ENCODE results near the gene SEMA5A.

DNA sequence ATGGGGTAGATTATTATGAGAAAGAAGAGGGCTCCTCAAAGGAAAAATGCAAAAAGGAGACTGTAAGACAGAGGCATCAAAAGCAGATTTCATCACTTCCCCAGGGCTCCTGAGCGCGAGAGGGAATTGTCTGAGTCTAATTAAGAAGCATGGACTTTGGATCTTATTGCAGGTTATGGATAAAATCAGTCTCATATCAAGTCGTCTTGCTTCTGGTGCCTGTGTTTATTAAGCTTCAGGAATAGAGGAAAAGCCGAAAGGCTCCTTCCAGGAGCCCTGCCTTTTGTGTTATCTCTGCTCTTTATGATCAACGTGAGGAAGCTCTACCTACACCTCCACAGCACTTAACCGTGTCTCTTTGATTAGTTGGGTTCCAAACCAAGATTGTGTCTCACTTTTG, 25.0 kb upstream of the SEMA5A start:
- TF ChIP-seq, protein P1, sequence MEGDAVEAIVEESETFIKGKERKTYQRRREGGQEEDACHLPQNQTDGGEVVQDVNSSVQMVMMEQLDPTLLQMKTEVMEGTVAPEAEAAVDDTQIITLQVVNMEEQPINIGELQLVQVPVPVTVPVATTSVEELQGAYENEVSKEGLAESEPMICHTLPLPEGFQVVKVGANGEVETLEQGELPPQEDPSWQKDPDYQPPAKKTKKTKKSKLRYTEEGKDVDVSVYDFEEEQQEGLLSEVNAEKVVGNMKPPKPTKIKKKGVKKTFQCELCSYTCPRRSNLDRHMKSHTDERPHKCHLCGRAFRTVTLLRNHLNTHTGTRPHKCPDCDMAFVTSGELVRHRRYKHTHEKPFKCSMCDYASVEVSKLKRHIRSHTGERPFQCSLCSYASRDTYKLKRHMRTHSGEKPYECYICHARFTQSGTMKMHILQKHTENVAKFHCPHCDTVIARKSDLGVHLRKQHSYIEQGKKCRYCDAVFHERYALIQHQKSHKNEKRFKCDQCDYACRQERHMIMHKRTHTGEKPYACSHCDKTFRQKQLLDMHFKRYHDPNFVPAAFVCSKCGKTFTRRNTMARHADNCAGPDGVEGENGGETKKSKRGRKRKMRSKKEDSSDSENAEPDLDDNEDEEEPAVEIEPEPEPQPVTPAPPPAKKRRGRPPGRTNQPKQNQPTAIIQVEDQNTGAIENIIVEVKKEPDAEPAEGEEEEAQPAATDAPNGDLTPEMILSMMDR (IDR thresholded peaks at IDR 0.05), result no peak
- no peak for TF ChIP-seq POLR2A (IDR thresholded peaks at IDR 0.05)
